Activated T-helper 2 cell treated with anti-CD3 and anti-CD28 coated beads, Interferon-gamma antibody, Interleukin-2, Interleukin-4, amounts not matched to agents 10 μg/mL and 5 μg/mL and 100 μg/mL, durations not matched to agents 14 hours and 24 hours and 36 hours (primary cell): ENCODE measurements around the gene IKZF3. TPM values are rescaled to one million over a fixed set of nuclear protein-coding genes. Genes with fewer than 3 reads are reported as not detected.
"Not testable (repeated sequence)": the region's sequence is repeated elsewhere in the genome, so short reads cannot be mapped to it uniquely, and the experiment has no call there.

Experiments used
- DNase-seq: peaks from one replicate; pipeline ENCODE4 v3.0.0; 2021; ENCODE audit warnings: low spot score
- H3K27ac Mint-ChIP-seq: one replicate; pipeline ENCODE4 v1.8.0; 2021; ENCODE audit warnings: mixed read lengths
- H3K27me3 Mint-ChIP-seq: one replicate; pipeline ENCODE4 v1.8.0; 2021; ENCODE audit warnings: low read depth, mixed read lengths
- H3K36me3 Mint-ChIP-seq: one replicate; pipeline ENCODE4 v1.8.0; 2021; ENCODE audit warnings: low read depth, mixed read lengths
- H3K4me1 Mint-ChIP-seq: one replicate; pipeline ENCODE4 v1.8.0; 2021; ENCODE audit warnings: low read depth, mixed read lengths
- H3K4me3 Mint-ChIP-seq: one replicate; pipeline ENCODE4 v1.8.0; 2021; ENCODE audit warnings: low read depth, mild to moderate bottlenecking, moderate library complexity, mixed read lengths
- H3K9me3 Mint-ChIP-seq: one replicate; pipeline ENCODE4 v1.8.0; 2021; ENCODE audit warnings: mixed read lengths
- intact Hi-C: fragments of 100-400 bp; cut with micrococcal nuclease; formaldehyde crosslinking; loops from one replicate; pipeline ENCODE4 v1.15.1; 2023
- total RNA-seq: library from RNA; stranded (reverse); gene quantifications from 2 replicates; pipeline ENCODE4 v1.2.3, GENCODE V29; 2022

The IKZF3 gene
- total RNA-seq, 1 donor from 2014 or later = 18.3 TPM

DNA sequence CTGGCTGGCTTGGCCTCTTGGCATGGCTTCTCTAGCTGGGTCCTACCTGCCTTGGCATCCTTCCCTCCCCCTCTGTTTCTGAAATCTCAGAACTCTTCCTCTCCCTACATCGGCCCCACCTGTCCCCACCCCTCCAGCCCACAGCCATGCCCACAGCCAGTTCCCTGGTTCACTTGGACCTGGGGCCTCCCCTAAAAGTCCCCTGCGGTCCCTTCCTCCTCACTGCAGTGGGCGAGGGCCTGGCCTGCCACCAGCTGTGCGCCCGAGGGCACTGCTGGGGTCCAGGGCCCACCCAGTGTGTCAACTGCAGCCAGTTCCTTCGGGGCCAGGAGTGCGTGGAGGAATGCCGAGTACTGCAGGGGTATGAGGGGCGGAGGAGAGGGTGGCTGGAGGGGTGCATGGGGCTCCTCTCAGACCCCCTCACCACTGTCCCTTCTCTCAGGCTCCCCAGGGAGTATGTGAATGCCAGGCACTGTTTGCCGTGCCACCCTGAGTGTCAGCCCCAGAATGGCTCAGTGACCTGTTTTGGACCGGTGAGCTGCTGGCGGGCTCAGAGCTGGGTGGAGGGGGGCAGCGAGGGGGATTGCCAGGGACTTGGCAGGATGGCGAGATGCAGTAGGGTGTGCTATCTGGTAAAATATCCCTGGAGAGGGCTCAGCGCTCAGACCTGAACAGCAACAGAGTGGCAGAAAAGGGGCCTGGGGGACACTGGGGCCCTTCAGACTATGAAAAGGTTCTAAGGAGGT is 147.9 kb downstream of the IKZF3 start:
- Mint-ChIP-seq H3K36me3 (no peaks in the 10 kb centered on the region), H3K4me1 (no peaks in the 10 kb centered on the region), H3K4me3 (no peak overlapping the region), H3K27ac (no peak overlapping the region), H3K27me3 (no peaks in the 10 kb centered on the region), H3K9me3 (no peaks in the 10 kb centered on the region)
- no peak for DNase-seq
- intact Hi-C loops = no loop called here

DNA sequence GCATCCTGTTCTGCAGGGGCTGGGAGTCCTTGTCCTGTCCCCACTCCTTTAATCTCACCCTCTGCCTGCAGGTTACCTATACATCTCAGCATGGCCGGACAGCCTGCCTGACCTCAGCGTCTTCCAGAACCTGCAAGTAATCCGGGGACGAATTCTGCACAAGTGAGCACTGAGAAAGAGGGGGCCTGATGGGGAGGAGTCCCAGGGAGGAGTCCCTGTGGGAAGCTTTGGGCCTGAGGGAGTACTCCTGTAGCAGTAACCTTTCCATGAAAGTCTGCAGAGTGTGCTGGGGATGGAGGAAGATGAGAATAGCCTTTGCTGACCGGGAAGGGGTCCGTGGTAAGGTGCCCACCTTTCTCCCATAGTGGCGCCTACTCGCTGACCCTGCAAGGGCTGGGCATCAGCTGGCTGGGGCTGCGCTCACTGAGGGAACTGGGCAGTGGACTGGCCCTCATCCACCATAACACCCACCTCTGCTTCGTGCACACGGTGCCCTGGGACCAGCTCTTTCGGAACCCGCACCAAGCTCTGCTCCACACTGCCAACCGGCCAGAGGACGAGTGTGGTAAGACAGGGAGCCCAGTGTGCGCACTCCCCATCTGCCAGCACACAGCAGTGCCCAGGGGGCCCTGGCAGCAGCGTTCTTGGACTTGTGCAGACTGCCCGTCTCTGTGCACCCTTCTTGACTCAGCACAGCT is 148.6 kb downstream of the IKZF3 start:
- no peaks in the 10 kb centered on the region for H3K9me3 Mint-ChIP-seq
- no peak overlapping the region for H3K4me3 Mint-ChIP-seq
- no peak for DNase-seq
- H3K27me3 Mint-ChIP-seq = no peaks in the 10 kb centered on the region
- no peaks in the 10 kb centered on the region for H3K4me1 Mint-ChIP-seq
- H3K27ac Mint-ChIP-seq = no peak overlapping the region
- intact Hi-C loops = no loop called here
- H3K36me3 Mint-ChIP-seq = no peaks in the 10 kb centered on the region

DNA sequence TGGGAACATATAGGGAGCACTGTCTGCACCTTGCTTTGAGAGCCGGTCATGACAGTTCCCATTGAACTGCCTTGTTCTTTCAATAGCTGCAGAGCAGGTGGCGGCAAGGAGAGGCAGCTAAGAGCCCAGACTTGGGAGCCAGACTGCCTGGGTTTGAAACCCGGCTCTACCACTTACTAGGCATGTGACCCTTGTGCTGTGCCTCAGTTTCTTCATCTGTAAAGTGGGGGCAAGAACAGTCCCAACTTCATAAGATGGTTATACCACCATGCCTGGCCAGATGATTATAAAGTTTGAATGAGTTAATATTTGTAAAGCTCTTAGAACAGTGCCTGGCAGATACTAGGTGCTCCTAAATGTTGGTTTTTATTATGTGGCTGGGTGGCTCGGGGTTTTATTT is 149.9 kb downstream of the IKZF3 start:
- DNase-seq = no peak
- H3K4me1 Mint-ChIP-seq = no peaks in the 10 kb centered on the region
- no peaks in the 10 kb centered on the region for H3K9me3 Mint-ChIP-seq
- H3K27ac Mint-ChIP-seq = no peak overlapping the region
- no peak overlapping the region for H3K4me3 Mint-ChIP-seq
- no peaks in the 10 kb centered on the region for H3K27me3 Mint-ChIP-seq
- no peaks in the 10 kb centered on the region for H3K36me3 Mint-ChIP-seq
- intact Hi-C loops = no loop called here

DNA sequence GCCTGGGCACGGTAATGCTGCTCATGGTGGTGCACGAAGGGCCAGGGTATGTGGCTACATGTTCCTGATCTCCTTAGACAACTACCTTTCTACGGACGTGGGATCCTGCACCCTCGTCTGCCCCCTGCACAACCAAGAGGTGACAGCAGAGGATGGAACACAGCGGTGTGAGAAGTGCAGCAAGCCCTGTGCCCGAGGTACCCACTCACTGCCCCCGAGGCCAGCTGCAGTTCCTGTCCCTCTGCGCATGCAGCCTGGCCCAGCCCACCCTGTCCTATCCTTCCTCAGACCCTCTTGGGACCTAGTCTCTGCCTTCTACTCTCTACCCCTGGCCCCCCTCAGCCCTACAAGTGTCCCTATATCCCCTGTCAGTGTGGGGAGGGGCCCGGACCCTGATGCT is 152.3 kb downstream of the IKZF3 start:
- no peak overlapping the region for H3K27ac Mint-ChIP-seq
- no peaks in the 10 kb centered on the region for H3K36me3 Mint-ChIP-seq
- no peak overlapping the region for H3K4me3 Mint-ChIP-seq
- peaks cover 5% of the 10 kb centered on the region for H3K4me1 Mint-ChIP-seq
- no peaks in the 10 kb centered on the region for H3K27me3 Mint-ChIP-seq
- intact Hi-C loops = no loop called here
- no peaks in the 10 kb centered on the region for H3K9me3 Mint-ChIP-seq
- no peak for DNase-seq

DNA sequence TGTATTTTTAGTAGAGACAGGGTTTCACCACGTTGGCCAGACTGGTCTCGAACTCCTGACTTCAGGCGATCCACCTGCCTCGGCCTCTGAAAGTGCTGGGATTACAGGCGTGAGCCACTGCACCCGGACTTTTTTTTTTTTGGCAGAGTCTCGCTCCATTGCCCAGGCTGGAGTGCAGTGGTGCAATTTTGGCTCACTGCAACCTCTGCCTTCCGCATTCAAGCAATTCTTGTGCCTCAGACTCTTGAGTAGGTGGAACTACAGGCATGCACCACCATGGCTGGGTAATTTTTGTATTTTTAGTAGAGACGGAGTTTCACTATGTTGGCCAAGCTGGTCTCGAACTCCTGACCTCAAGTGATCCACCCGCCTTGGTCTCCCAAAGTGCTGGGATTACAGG is 153.0 kb downstream of the IKZF3 start:
- H3K27me3 Mint-ChIP-seq, DNase-seq, H3K36me3 Mint-ChIP-seq, H3K9me3 Mint-ChIP-seq, H3K4me1 Mint-ChIP-seq, intact Hi-C loops, H3K4me3 Mint-ChIP-seq, H3K27ac Mint-ChIP-seq: not testable (repeated sequence)

DNA sequence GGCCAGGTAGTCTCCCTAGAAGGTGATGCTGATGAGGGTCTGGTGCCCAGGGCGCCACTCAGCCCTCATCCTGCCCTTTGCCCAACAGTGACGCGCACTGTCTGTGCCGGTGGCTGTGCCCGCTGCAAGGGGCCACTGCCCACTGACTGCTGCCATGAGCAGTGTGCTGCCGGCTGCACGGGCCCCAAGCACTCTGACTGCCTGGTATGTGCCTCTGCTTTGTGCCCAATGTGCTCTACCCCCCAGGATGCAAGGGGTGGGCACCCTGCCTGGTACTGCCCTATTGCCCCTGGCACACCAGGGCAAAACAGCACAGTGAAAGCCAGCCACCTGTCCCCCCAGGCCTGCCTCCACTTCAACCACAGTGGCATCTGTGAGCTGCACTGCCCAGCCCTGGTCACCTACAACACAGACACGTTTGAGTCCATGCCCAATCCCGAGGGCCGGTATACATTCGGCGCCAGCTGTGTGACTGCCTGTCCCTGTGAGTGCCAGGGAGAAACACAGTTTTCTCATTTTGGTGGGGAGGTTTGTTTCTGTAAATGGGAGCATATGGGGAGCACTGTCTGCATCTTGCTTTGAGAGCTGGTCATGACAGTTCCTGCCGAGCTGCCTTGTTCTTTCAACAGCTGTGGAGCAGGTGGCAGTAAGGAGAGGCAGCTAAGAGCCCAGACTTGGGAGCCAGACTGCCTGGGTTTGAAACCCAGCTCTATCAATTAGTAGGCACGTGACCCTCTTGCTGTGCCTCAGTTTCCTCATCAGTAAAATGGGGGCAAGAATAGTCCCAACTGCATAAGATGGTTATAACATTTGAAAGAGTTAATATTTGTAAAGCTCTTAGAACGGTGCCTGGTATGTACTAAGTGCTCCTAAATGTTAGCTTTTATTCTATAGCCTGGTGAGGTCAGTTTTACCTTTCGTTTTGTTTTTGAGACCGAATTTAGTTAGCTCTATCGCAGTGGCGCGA is 153.8 kb downstream of the IKZF3 start:
- no peak for DNase-seq
- intact Hi-C loops = no loop called here
- Mint-ChIP-seq H3K27me3 (no peaks in the 10 kb centered on the region), H3K27ac (no peak overlapping the region), H3K36me3 (no peaks in the 10 kb centered on the region), H3K4me1 (peaks cover 7% of the 10 kb centered on the region), H3K9me3 (no peaks in the 10 kb centered on the region), H3K4me3 (no peak overlapping the region)

DNA sequence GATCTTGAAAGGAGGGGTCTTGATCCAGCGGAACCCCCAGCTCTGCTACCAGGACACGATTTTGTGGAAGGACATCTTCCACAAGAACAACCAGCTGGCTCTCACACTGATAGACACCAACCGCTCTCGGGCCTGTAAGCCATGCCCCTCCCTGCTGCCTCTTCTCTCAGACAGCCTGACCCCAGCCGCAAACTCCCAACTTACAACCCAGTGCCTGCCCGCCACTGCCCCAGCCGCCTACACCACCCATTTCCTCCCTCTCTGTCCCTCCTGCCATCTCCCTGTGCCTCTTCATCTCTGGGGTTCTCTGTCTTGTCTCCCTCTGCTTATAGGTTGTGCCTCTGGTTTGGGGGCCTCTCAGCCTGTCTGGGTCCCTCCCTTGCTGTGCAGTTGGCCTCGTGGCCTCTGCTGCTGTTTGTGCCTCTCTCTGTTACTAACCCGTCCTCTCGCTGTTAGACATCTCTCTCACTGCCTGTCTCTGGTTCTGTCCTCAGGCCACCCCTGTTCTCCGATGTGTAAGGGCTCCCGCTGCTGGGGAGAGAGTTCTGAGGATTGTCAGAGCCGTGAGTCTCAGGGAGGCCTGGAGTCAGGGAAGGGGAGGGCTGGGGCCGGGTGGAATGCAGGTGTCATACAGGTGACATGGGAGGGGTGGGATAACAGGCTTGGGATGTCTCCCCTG is 154.7 kb downstream of the IKZF3 start:
- no peaks in the 10 kb centered on the region for H3K27me3 Mint-ChIP-seq
- intact Hi-C loops = no loop called here
- H3K9me3 Mint-ChIP-seq = no peaks in the 10 kb centered on the region
- no peaks in the 10 kb centered on the region for H3K36me3 Mint-ChIP-seq
- H3K4me3 Mint-ChIP-seq = no peak overlapping the region
- peaks cover 7% of the 10 kb centered on the region for H3K4me1 Mint-ChIP-seq
- DNase-seq = no peak
- H3K27ac Mint-ChIP-seq = no peak overlapping the region

Other genes starting within 250 kb of the IKZF3 start
- not detected in 2 replicates for gene PPP1R1B, start 237.4 kb downstream of the IKZF3 start, total RNA-seq
- 51.5 and 54.4 TPM in 2 replicates for gene STARD3, start 227.2 kb downstream of the IKZF3 start, total RNA-seq
- 0.76 and 0.87 TPM in 2 replicates for gene TCAP, start 199.0 kb downstream of the IKZF3 start, total RNA-seq
- not detected in 2 replicates for gene PNMT, start 195.9 kb downstream of the IKZF3 start, total RNA-seq
- gene PGAP3, start 176.3 kb downstream of the IKZF3 start, total RNA-seq = 12.9 and 14.0 TPM in 2 replicates
- 4.0 and 4.1 TPM in 2 replicates for gene ERBB2, start 164.2 kb downstream of the IKZF3 start, total RNA-seq
- gene MIEN1, start 133.8 kb downstream of the IKZF3 start, total RNA-seq = 36.2 and 38.8 TPM in 2 replicates
- 0.39 and 0.74 TPM in 2 replicates for gene GRB7, start 126.4 kb downstream of the IKZF3 start, total RNA-seq
- gene ZPBP2, start 3.9 kb upstream of the IKZF3 start, total RNA-seq = not detected in 2 replicates
- gene GSDMB, start 54.3 kb upstream of the IKZF3 start, total RNA-seq = 24.6 and 26.3 TPM in 2 replicates
- 66.1 and 74.3 TPM in 2 replicates for gene ORMDL3, start 63.3 kb upstream of the IKZF3 start, total RNA-seq
- not detected in 2 replicates for gene LRRC3C, start 63.4 kb upstream of the IKZF3 start, total RNA-seq
- gene GSDMA, start 98.7 kb upstream of the IKZF3 start, total RNA-seq = 0.11 and 0.53 TPM in 2 replicates
- gene PSMD3, start 116.5 kb upstream of the IKZF3 start, total RNA-seq = 193 and 196 TPM in 2 replicates
- gene CSF3, start 151.1 kb upstream of the IKZF3 start, total RNA-seq = not detected in 2 replicates
- gene MED24, start 190.1 kb upstream of the IKZF3 start, total RNA-seq = 110 and 116 TPM in 2 replicates
- 4.9 and 5.6 TPM in 2 replicates for gene THRA, start 198.7 kb upstream of the IKZF3 start, total RNA-seq
- 6.6 and 6.8 TPM in 2 replicates for gene NR1D1, start 236.3 kb upstream of the IKZF3 start, total RNA-seq